Activated CD8-positive, alpha-beta memory T cell treated with anti-CD3 and anti-CD28 coated beads for 48 hours (primary cell): ENCODE results near the gene ADAMTSL1.

ENCODE experiments used
- DNase-seq, 3 experiments: peaks; one replicate each; pipeline ENCODE4 v3.0.0-alpha.2; 2020; ENCODE audit warnings: low read depth in 2 of 3, low spot score in 2 of 3

ADAMTSL1 gene

GRCh38 chr9:18726546-18726945 lies 252.6 kb downstream of the ADAMTSL1 start:
- no peak for DNase-seq

- no peak for DNase-seq
These were observed 254.0 kb downstream of the ADAMTSL1 start for GRCh38 chr9:18727904-18728303.

- no peak for DNase-seq
These were observed 254.7 kb downstream of the ADAMTSL1 start for GRCh38 chr9:18728642-18729041.

- DNase-seq, result no peak
These were observed 256.3 kb downstream of the ADAMTSL1 start for GRCh38 chr9:18730241-18730640.

DNA sequence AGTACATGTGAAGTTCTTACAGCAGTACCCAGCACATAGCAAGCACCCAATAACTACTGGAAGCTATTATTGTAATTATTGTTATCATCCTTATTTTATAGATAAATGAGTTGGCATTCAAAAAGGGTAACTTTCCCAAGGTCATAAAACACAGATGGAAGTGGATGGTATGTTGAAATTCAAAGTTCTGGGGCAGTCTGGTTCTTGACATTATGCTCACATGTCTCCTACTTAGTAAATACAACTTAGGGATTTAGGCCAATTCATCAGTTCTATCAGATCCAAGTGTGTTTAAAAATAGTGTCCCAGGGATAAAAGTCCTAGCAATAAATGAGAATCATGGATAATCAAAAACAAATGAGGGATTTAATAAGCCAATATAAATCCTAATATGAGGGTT lies 265.2 kb downstream of the ADAMTSL1 start:
- DNase-seq, result no peak

- DNase-seq, result no peak
These were observed 265.8 kb downstream of the ADAMTSL1 start for GRCh38 chr9:18739641-18740318.

- DNase-seq, result no peak
These were observed 267.4 kb downstream of the ADAMTSL1 start for GRCh38 chr9:18741359-18741758.

- DNase-seq, result no peak
These were observed 268.0 kb downstream of the ADAMTSL1 start for GRCh38 chr9:18741945-18742344.

GRCh38 chr9:18743421-18743820 lies 269.5 kb downstream of the ADAMTSL1 start:
- DNase-seq, result no peak

DNA sequence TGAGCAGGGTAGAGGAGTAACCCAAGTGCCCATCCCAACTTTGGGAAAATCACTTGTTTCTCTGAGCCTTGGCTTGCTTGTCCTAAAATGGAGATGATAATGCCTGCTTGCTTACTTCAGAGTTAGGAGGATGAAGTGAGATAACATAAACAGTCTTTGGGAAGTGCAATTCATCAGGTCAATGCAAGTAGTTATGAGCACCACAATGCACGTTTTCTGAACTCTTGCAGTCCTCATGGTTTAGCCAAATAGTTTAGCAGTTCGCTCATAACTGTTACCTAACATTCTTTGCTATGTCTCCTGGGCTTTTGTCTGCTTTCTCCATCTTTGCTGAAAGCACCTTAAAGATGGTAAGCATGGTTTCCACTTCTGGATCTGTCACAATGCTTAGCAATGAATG lies 270.0 kb downstream of the ADAMTSL1 start:
- DNase-seq, result no peak

- no peak for DNase-seq
These were observed 271.8 kb downstream of the ADAMTSL1 start for GRCh38 chr9:18745710-18746109.

- no peak for DNase-seq
These were observed 272.7 kb downstream of the ADAMTSL1 start for GRCh38 chr9:18746631-18747030.

GRCh38 chr9:18747595-18747994 lies 273.6 kb downstream of the ADAMTSL1 start:
- no peak for DNase-seq

DNA sequence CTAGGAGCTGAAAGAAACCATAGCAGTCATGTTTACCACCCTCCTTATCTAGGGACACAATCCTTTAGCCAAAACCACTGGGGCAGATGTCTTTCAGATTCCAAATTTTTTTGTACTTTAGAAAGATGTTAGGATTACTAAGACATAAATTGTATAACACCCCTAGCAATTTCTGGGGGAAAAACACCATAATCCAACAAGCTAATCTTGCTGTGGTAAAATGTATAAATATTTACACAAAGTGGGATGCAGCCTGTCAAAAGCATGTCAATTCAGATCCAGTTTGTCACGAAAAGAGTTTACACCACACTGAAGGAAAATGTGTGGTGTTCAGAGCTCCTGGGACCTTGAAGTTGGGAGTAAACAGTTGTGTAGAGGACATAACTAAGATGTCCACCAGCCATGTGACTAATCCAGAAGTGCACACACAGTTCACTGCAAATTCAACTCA lies 274.3 kb downstream of the ADAMTSL1 start:
- DNase-seq, result no peak

DNA sequence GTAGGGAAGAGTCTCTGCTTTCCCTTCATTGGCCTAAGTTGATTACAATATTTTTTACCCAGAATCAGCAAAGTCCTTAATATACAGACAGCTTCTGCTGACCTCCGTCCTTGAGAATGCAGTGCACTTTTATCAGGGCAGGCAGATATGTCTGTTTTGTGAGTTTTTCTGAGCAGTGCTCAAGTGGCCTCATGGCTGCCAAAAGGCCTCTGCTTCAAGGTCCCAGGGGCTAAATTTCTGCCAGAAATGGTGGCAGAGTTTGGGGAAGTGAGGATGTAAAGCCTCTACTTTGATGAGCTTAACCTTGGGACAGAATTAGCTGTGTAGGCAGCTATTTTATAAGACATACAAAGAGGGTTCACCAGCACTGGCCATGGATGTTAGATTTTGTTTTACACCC lies 275.8 kb downstream of the ADAMTSL1 start:
- DNase-seq, result no peak

- DNase-seq, result no peak
These were observed 280.0 kb downstream of the ADAMTSL1 start for GRCh38 chr9:18753904-18754303.

GRCh38 chr9:18754537-18754936 lies 280.6 kb downstream of the ADAMTSL1 start:
- no peak for DNase-seq

DNA sequence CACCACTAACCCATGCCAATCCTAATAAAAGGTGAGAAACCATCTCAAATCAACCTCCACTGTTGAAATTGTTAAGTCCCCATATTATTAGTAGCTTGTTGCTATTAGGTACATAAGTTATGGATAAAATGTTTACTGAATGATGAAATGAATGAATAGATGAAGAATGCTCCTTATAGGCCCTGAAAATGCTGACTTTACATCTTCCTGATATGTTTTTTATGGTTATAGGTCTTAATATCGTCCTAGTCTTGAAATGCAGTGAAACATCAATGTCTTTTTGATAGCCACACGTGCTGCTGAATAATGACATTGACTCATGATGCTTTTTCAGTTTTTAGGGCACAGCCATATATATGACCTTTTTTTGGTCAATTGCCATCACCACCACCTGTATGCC lies 281.3 kb downstream of the ADAMTSL1 start:
- DNase-seq, result no peak

- DNase-seq, result no peak
These were observed 282.8 kb downstream of the ADAMTSL1 start for GRCh38 chr9:18756712-18757125.

DNA sequence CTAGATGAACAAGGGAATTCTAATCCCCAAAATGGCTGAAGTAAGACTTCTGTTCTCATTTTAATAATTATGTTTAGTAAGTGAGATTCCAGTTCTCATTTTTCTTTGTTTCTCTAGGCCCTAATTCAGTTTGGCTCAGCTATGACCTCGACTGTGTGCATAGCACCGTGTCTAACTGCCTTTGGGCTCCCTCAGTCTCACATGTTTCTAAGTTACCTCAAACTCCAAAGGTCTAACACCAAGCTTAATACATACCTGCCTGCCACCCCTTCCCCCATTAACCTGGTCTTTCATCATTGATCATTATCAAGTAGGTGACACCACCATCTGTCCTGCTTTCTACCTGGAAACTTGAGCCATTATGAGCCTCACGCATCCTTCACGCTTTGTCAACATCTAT lies 285.9 kb downstream of the ADAMTSL1 start:
- DNase-seq, result no peak

DNA sequence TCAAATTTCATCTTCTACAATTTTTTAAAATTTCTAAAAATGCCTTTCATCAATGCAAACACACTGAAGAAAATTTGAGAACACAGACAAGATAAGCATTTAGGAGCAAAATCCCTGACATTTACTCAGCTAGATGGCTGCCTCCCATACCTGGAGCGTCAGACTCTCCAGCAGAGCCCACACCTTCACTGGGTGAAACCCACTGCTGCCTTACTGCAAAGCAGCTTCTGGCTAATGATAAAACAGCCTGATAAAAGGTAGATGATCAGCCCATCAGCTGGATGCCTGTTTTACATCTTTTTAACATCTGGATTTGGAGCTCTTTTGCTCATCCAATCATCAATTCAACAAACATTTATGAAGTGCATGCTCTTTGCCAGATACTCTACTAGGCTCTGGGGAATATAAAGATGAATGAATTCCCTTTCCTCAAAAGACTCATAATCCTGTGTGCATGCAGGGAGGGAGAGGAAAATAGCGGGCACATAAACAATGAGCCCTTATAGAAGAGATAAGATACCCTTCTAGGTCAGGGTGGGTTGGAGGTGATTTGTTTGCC lies 287.9 kb downstream of the ADAMTSL1 start:
- DNase-seq, result no peak

GRCh38 chr9:18766989-18767550 lies 293.1 kb downstream of the ADAMTSL1 start:
- DNase-seq, result no peak
